SK-N-SH (cell line): ENCODE data around the gene TIA1. TPM values are rescaled to one million over a fixed set of nuclear protein-coding genes. Genes with fewer than 3 reads are reported as not detected.
"Not testable (repeated sequence)": the region's sequence is repeated elsewhere in the genome, so short reads cannot be mapped to it uniquely, and the experiment has no call there.

ENCODE experiments used
- CTCF ChIA-PET: fragments of 300-600, 350-600 bp; formaldehyde crosslinking; extraction: SDS; loops from one replicate; lab custom pipeline; 2021; lab: Yijun Ruan, JAX
- POLR2A ChIA-PET: fragments of 350-600 bp; sonication (Branson Sonifier 250); formaldehyde crosslinking; extraction: SDS; loops from one replicate; lab custom pipeline; 2020; ENCODE audit warnings: antibody characterized with exemption, inconsistent platforms; lab: Yijun Ruan, JAX
- DNase-seq: peaks from one replicate; pipeline ENCODE4 v3.0.0; 2012
- H2AFZ ChIP-seq: fragments of 200-600 bp; sonication (generic); 2 replicates; pipeline ENCODE4 v1.8.1; 2016; ENCODE audit warnings: antibody characterized with exemption, mild to moderate bottlenecking, low read depth
- H3F3A ChIP-seq: fragments of 200-600 bp; sonication (generic); replicated peaks from 2 replicates; pipeline ENCODE3; 2016; ENCODE audit warnings: antibody characterized with exemption, mild to moderate bottlenecking; ENCODE audit not compliant: insufficient read depth
- H3K27ac ChIP-seq, 2 experiments: fragments of 200-500 bp in 1 of 2; fragments of 200-600 bp in 1 of 2; sonication (Bioruptor generic) in 1 of 2; sonication (generic), shearing (Covaris generic) in 1 of 2; 2 replicates each; pipeline versions ENCODE4 v1.5.1 to v1.6.1; 2014 to 2016; ENCODE audit warnings: low read depth in 2 of 2, inconsistent platforms in 1 of 2, low read length in 1 of 2, mild to moderate bottlenecking in 1 of 2, mixed read lengths in 1 of 2
- H3K27me3 ChIP-seq: fragments of 200-600 bp; sonication (generic), shearing (Covaris generic); 2 replicates; pipeline ENCODE4 v1.6.1; 2016; ENCODE audit warnings: mixed run types; ENCODE audit not compliant: insufficient read depth
- H3K36me3 ChIP-seq, 2 experiments: fragments of 200-500 bp in 1 of 2; fragments of 200-600 bp in 1 of 2; sonication (Bioruptor generic) in 1 of 2; sonication (generic) in 1 of 2; replicated peaks in 1 of 2; 2 replicates each; pipeline versions ENCODE3 to v1.5.1; 2014 to 2016; ENCODE audit warnings: low read length in 1 of 2, mild to moderate bottlenecking in 1 of 2; ENCODE audit not compliant: insufficient read depth in 2 of 2, control insufficient read depth in 1 of 2
- H3K4me1 ChIP-seq, 2 experiments: fragments of 200-500 bp in 1 of 2; fragments of 200-600 bp in 1 of 2; sonication (Bioruptor generic) in 1 of 2; sonication (generic), shearing (Covaris generic) in 1 of 2; 2 replicates each; pipeline versions ENCODE4 v1.5.1 to v1.6.1; 2014 to 2016; ENCODE audit warnings: low read depth in 1 of 2, low read length in 1 of 2, mixed run types in 1 of 2; ENCODE audit not compliant: insufficient read depth in 2 of 2, control insufficient read depth in 1 of 2
- H3K4me2 ChIP-seq: fragments of 200-600 bp; sonication (generic), shearing (Covaris generic); 2 replicates; pipeline ENCODE4 v1.6.1; 2017; ENCODE audit warnings: mixed run types
- H3K4me3 ChIP-seq, 2 experiments: fragments of 200-500 bp in 1 of 2; fragments of 200-600 bp in 1 of 2; sonication (Bioruptor generic) in 1 of 2; sonication (generic), shearing (Covaris generic) in 1 of 2; 2 replicates each; pipeline versions ENCODE4 v1.5.1 to v1.8.1; 2014 to 2016; ENCODE audit warnings: low read depth in 2 of 2, inconsistent platforms in 1 of 2, low read length in 1 of 2, mild to moderate bottlenecking in 1 of 2, mixed read lengths in 1 of 2, moderate library complexity in 1 of 2
- H3K79me2 ChIP-seq: fragments of 200-600 bp; sonication (generic); 2 replicates; pipeline ENCODE4 v1.8.1; 2017; ENCODE audit warnings: mild to moderate bottlenecking; ENCODE audit not compliant: insufficient read depth
- H3K9ac ChIP-seq: fragments of 200-600 bp; sonication (generic); 2 replicates; pipeline ENCODE4 v1.6.1; 2017; ENCODE audit warnings: mixed run types
- H3K9me2 ChIP-seq: fragments of 200-600 bp; sonication (generic); 2 replicates; pipeline ENCODE4 v1.6.1; 2017; ENCODE audit warnings: mixed run types
- H3K9me3 ChIP-seq: fragments of 200-600 bp; sonication (generic); 2 replicates; pipeline ENCODE4 v1.6.1; 2017; ENCODE audit warnings: mixed run types, mild to moderate bottlenecking, moderate library complexity
- H4K20me1 ChIP-seq: fragments of 200-600 bp; sonication (generic); 2 replicates; pipeline ENCODE4 v1.6.1; 2017; ENCODE audit warnings: mild to moderate bottlenecking, mixed run types; ENCODE audit not compliant: insufficient read depth
- CHD2 ChIP-seq: fragments of 150-350 bp; IDR thresholded peaks from 2 replicates; pipeline ENCODE4 v1.6.1; 2018; ENCODE audit warnings: low read length; ENCODE audit not compliant: partially characterized antibody
- GATA2 ChIP-seq: sonication (generic); formaldehyde crosslinking; IDR thresholded peaks from 2 replicates; pipeline ENCODE4 v1.5.0; 2020; ENCODE audit warnings: mild to moderate bottlenecking, missing genetic modification reagents
- JUND ChIP-seq: IDR thresholded peaks from 2 replicates; pipeline ENCODE4 v1.4.0; 2012
- MAX ChIP-seq: IDR thresholded peaks from 2 replicates; pipeline ENCODE4 v1.4.0; 2012; ENCODE audit warnings: low read depth
- RCOR1 ChIP-seq: fragments of 150-350 bp; IDR thresholded peaks from 2 replicates; pipeline ENCODE4 v1.6.1; 2017; ENCODE audit warnings: antibody characterized with exemption, low read length
- REST ChIP-seq: IDR thresholded peaks from 2 replicates; pipeline ENCODE4 v1.6.1; 2012; ENCODE audit warnings: mild to moderate bottlenecking, low read depth, low read length, moderate library complexity
- SIN3A ChIP-seq: IDR thresholded peaks from 2 replicates; pipeline ENCODE4 v1.6.1; 2012; ENCODE audit warnings: low read depth, mild to moderate bottlenecking, low read length, moderate library complexity, borderline replicate concordance
- TEAD4 ChIP-seq: IDR thresholded peaks from 2 replicates; pipeline ENCODE4 v1.4.0; 2012; ENCODE audit warnings: mild to moderate bottlenecking, borderline replicate concordance; ENCODE audit not compliant: insufficient read depth
- WGBS: methylation state at CpG from one replicate; pipeline ENCODE4 v1.1.6; 2017; ENCODE audit warnings: low lambda C conversion rate; 5-methylcytosine and 5-hydroxymethylcytosine counted together
- polyA plus RNA-seq, 3 experiments: library from polyadenylated mRNA; depleted of rRNA; stranded (reverse); fragments of >200 nt; gene quantifications; 2 replicates each; pipeline ENCODE4 v1.2.3, GENCODE V29; 2012
- TF ChIP-seq, protein P1 (sequence below): fragments of 150-350 bp; IDR thresholded peaks from 2 replicates; pipeline ENCODE4 v1.6.1; 2017; ENCODE audit warnings: antibody characterized with exemption, low read length, low read depth, borderline replicate concordance

Gene TIA1
- polyA plus RNA-seq, 1 of the 3 experiments (the other 2 are of a cell fraction): 77.7 TPM

DNA sequence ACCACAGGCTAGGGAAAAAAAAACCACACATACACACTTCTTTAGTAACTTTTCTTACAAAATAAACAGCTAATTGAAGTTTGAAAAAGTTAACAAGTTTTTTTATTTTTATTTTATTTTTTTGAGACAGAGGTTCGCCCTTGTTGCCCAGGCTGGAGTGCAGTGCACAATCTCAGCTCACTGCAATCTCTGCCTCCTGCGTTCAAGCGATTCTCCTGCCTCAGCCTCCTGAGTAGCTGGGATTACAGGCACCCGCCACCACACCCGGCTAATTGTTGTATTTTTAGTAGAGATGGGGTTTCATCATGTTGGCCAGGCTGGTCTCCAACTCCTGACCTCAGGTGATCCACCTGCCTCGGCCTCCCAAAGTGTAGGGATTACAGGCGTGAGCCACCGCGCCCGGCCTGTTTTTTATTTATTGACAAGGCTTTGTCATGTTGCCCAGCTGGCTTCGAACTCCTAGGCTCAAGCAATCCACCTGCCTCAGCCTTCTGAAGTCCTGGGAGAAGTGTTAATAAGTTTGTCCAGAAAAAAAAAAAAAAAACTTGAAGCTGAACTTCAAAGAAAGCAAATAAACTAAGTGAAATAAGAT, 78.7 kb downstream of the TIA1 start:
- CTCF ChIA-PET: not testable (repeated sequence)

DNA sequence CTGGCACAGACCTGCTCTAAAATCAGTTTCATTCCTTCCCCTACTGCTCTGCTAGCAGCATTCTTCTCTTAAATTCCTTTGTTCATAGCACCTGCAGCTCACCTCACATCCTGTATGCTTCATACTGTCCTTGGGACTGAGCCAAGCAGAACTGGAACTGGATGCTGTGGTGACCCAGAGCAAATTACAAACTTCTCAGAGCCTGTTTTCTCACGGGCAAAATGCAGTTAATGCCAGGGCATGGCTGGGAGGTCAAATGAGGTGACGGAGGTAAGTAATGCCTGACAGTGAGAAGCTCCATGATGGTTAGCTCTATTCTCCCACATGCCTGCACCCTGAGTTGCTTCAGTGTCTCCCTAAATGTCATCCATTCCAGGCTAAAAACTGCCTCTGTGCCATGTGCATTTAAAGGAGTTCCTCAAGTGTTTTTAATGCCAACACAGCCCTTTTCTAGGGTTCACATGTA, 87.3 kb downstream of the TIA1 start:
- Histone ChIP-seq H3K4me1 (no peaks in the 10 kb centered on the region), H3K27me3 (no peaks in the 10 kb centered on the region), H3K4me3 (no peak overlapping the region), H2AFZ (no peak overlapping the region), H3F3A (peaks cover 10% of the 10 kb centered on the region), H3K27ac (no peak overlapping the region), H3K9me2 (no peaks in the 10 kb centered on the region), H3K9ac (no peak overlapping the region), H3K9me3 (no peaks in the 10 kb centered on the region), H3K36me3 (peaks cover 14 to 33% of the 10 kb centered on the region in 2 experiments), H4K20me1 (no peaks in the 10 kb centered on the region)
- POLR2A ChIA-PET: no interaction called here
- WGBS: 80% methylated on average over 2 of the region's 2 CpGs
- no peak for DNase-seq
- TF ChIP-seq RCOR1 (no peak), GATA2 (CRISPR knock-in tag) (no peak), REST (no peak), CHD2 (no peak)
- TF ChIP-seq, all 33 proteins: peak for 0
- Histone ChIP-seq H3K79me2 (no peaks in the 10 kb centered on the region), H3K4me2 (no peak overlapping the region)
- CTCF ChIA-PET: interaction anchor here (1.6 to 2.1 kb wide), 3 partner anchors 11 to 27 kb away, joined by 3 to 6 read pairs (median 4); no protein-coding TSS in a partner anchor

More for the DNA sequence above, 78.7 kb downstream of the TIA1 start:
- H3K9me2 ChIP-seq, H3F3A ChIP-seq, H3K9ac ChIP-seq, H3K4me2 ChIP-seq, H3K27ac ChIP-seq, H3K27me3 ChIP-seq, H4K20me1 ChIP-seq, DNase-seq, H3K79me2 ChIP-seq, H2AFZ ChIP-seq, H3K9me3 ChIP-seq, H3K4me1 ChIP-seq, H3K4me3 ChIP-seq: not testable (repeated sequence)
- peaks cover 10 to 31% of the 10 kb centered on the region in 2 experiments for H3K36me3 ChIP-seq
- 95% methylated on average over 11 of the region's 11 CpGs for WGBS
- POLR2A ChIA-PET: interaction anchor here (0.6 kb wide), 1 partner anchor 298 kb away, joined by 3 read pairs; no protein-coding TSS in a partner anchor

DNA sequence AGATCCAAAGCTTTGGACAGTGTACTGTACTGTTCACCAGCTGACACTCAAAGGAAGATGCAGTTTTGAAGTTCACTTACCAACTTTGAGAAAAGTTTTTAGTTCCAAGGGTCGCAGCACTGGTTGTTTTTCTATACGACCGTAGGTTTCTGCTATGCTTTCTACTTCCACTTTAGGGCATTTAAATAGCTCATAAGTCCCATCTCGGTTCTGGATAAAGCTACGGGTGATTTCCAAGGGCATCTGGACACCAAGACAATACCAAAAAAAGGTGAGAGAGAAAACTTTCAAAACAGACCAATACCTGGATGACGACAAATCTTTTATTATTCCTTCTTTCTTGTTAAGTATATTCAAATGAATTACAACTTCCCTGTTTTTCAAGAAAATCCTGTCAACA, 87.9 kb downstream of the TIA1 start:
- TF ChIP-seq TEAD4: no peak
- TF ChIP-seq GATA2 (CRISPR knock-in tag): no peak
- TF ChIP-seq SIN3A: no peak
- TF ChIP-seq MAX: no peak
- TF ChIP-seq JUND: no peak
- TF ChIP-seq, protein P1, sequence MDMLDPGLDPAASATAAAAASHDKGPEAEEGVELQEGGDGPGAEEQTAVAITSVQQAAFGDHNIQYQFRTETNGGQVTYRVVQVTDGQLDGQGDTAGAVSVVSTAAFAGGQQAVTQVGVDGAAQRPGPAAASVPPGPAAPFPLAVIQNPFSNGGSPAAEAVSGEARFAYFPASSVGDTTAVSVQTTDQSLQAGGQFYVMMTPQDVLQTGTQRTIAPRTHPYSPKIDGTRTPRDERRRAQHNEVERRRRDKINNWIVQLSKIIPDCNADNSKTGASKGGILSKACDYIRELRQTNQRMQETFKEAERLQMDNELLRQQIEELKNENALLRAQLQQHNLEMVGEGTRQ: no peak
- Histone ChIP-seq H3K27ac (no peak overlapping the region), H2AFZ (no peak overlapping the region), H3K9me3 (no peaks in the 10 kb centered on the region), H3K4me3 (no peak overlapping the region), H3F3A (peaks cover 10% of the 10 kb centered on the region), H4K20me1 (no peaks in the 10 kb centered on the region), H3K9me2 (no peaks in the 10 kb centered on the region), H3K27me3 (no peaks in the 10 kb centered on the region), H3K36me3 (peaks cover 14 to 33% of the 10 kb centered on the region in 2 experiments), H3K79me2 (no peaks in the 10 kb centered on the region), H3K9ac (no peak overlapping the region), H3K4me1 (no peaks in the 10 kb centered on the region), H3K4me2 (no peak overlapping the region)
- ChIA-PET CTCF (interaction anchor here (1.6 to 2.1 kb wide), 3 partner anchors 11 to 27 kb away, joined by 3 to 6 read pairs (median 4); no protein-coding TSS in a partner anchor), POLR2A (no interaction called here)
- no peak for DNase-seq
- 95% methylated on average over 6 of the region's 6 CpGs for WGBS
